GM12873 (cell line): ENCODE results near the gene RAD18.

ENCODE experiments used
- TF ChIP-seq, protein P1 (sequence below): IDR thresholded peaks from 2 replicates; pipeline ENCODE4 v1.5.1; 2012; ENCODE audit warnings: low read depth, mild to moderate bottlenecking, moderate library complexity, low read length, control low read depth; ENCODE audit not compliant: insufficient read depth; ENCODE audit errors: missing control alignments

The RAD18 gene

DNA sequence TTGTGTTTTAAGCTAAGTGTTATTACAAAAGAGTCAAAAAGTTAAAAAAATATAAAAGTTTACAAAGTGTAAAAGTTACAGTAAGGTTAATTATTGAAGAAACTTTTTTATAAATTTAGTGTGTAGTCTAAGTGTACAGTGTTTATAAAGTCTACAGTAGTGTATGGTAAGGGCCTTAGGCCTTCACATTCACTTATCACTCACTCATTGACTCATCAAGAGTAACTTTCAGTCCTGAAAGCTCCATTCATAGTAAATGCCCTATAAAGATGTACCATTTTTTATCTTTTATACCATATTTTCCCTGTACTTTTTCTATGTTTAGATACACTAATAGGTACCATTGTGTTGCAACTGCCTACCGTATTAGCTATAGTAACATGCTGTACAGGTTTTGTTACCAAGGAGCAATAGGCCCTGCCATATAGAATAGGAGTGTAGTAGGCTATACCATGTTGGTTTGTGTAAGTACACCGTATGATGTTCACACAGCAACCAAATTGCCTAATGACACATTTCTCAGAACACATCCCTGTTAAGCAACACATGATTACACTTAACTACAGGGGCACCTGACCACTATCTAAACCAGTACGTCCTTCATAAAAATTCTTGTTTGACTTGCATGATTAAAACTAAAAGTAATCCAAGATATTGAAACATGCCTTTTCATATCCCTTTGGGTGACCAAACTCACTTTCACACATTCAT, 17.2 kb downstream of the RAD18 start:
- TF ChIP-seq, protein P1, sequence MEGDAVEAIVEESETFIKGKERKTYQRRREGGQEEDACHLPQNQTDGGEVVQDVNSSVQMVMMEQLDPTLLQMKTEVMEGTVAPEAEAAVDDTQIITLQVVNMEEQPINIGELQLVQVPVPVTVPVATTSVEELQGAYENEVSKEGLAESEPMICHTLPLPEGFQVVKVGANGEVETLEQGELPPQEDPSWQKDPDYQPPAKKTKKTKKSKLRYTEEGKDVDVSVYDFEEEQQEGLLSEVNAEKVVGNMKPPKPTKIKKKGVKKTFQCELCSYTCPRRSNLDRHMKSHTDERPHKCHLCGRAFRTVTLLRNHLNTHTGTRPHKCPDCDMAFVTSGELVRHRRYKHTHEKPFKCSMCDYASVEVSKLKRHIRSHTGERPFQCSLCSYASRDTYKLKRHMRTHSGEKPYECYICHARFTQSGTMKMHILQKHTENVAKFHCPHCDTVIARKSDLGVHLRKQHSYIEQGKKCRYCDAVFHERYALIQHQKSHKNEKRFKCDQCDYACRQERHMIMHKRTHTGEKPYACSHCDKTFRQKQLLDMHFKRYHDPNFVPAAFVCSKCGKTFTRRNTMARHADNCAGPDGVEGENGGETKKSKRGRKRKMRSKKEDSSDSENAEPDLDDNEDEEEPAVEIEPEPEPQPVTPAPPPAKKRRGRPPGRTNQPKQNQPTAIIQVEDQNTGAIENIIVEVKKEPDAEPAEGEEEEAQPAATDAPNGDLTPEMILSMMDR = no peak

DNA sequence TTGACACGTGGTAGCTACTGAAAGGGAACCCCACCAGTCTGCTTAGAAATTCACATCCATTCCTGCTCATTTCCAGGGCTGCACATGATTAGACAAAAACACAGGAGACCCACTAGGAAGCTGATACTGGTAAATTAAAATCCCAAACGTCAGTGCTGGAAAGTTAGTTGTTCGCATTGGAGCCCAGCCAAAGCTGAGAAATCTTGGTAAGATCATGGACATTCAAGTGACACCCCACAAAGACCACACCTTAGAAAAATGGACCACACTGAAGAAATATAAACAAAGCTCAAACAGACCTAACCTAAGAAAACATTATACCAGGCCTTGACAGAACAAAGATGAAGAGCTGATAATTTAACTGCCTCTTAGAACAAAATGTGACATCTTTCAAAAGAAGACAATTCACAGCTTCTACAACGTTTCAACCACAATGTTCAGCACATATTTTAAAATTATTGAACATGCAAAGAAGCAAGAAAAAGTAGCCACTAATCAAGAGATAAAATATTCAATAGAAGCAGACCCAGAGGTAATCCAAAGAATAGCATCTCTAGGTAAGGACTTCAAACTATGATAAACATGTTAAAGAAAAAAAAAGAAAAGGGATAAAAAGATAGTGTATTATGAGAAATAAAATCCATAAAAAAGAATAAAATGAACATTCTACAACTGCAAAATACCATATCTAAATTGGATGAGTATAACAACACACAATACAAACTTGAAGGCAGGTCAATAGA, 20.4 kb downstream of the RAD18 start:
- TF ChIP-seq, protein P1 = no peak

DNA sequence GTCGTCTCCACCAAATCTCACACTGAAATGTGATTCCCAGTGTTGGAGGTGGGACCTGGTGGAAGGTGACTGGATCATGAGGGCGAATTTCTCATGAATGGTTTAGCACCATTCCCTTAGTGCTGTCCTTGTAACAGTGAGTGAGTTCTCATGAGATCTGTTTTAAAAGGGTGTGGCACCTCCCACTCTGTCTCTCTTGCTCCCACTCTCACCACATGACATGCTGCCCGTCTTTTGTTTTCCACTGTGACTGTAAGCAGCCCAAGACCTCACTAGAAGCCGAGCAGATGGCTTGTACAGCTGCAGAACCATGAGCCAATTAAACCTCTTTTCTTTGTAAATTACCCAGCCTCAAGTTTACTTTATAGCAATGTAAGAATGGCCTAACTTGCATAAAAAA, 21.2 kb downstream of the RAD18 start:
- TF ChIP-seq, protein P1 = no peak

DNA sequence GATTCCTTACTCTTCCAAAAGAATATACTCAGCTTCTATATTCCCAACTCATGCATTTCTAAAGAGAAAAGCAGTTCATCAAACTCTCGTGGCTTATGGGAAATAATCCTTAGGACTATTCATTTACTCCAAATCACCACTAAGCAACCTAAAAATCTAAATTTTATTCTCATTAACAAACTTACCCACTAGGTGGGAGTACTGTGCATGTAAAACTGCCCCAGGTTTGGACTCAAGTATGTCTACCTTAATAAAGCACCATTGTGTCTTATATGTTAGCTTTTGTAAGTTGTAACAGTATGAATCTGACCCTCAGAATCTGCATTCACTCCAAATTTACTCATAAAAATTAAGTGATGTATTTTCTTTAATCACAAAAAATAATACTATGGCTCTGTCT, 25.3 kb downstream of the RAD18 start:
- TF ChIP-seq, protein P1 = peak; percentile 37

DNA sequence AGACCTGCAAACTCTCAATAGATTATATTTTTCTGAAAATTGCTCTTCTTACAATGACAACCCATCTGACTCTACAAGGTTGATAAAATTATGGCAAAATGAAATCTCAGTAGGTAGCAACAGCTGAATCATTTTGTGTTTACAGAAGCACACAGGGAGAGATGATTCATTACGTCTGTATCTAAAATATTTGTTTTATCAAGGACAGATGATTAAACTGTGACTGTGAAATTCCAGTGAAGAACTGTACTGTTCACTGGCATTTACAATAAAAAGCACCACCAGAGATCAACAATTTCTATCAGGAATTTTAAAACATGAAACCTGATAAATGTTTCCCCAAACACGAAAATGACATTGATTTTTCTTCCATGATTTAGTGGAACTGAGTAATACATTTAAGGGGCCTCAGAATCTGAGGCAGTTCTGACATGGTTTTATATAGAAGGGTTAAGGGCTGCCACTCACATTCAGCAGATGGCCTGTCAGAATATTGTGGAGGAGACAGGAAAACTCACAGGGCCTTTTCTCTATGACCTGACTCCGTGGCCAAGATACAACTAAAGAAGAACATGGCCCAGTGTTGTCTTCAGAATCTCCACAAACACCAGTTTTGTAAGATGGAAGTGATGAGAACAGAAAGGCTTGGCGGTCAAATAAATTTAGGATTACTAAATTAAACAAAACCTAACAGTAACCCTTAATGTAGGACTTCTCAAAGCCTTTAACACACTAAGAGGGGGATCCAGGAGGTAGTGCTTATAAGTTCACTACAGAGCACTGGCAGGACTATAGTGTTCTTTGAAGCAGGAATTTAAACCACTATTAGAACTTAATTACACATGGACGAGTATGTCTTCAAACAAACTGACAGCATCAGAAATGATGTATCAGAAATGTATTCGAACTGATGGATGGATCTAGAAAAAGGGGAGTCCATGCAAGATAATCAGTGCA, 25.9 kb downstream of the RAD18 start:
- TF ChIP-seq, protein P1 = no peak

- TF ChIP-seq, protein P1 = no peak
Measured at GRCh38 chr3:8932507-8932906, 30.8 kb downstream of the RAD18 start.
